NCI-H2107 (cell line): Measurements from ENCODE around the gene SCD5.
"Not testable (repeated sequence)": the region's sequence is repeated elsewhere in the genome, so short reads cannot be mapped to it uniquely, and the experiment has no call there.

Source experiments
- DNase-seq: peaks from one replicate; lab custom pipeline; 2025; lab: John Stamatoyannopoulos, UW

SCD5 gene

GRCh38 chr4:82798168-82799005 is at the start of gene SCD5:
Gene SCD5 (minus strand): TSS chr4:82798796. CDS start chr4:82798537, 259 bp downstream.
- no peak for DNase-seq

- no peak for DNase-seq
Measured at GRCh38 chr4:82842593-82842992, 44.0 kb upstream of the SCD5 start.

- DNase-seq, result no peak
Measured at GRCh38 chr4:82839624-82840023, 41.0 kb upstream of the SCD5 start.

- DNase-seq, result no peak
Measured at GRCh38 chr4:82833696-82834313, 35.2 kb upstream of the SCD5 start.

- not testable (repeated sequence) for DNase-seq
Measured at GRCh38 chr4:82833060-82833459, 34.5 kb upstream of the SCD5 start.

GRCh38 chr4:82825425-82825824 is 26.8 kb upstream of the SCD5 start:
- no peak for DNase-seq

GRCh38 chr4:82823062-82823461 is 24.5 kb upstream of the SCD5 start:
- DNase-seq, result no peak

- DNase-seq, result no peak
Measured at GRCh38 chr4:82820689-82821088, 22.1 kb upstream of the SCD5 start.

- no peak for DNase-seq
Measured at GRCh38 chr4:82818664-82819662, 20.4 kb upstream of the SCD5 start.

- DNase-seq, result not testable (repeated sequence)
Measured at GRCh38 chr4:82816874-82817273, 18.3 kb upstream of the SCD5 start.

- DNase-seq, result no peak
Measured at GRCh38 chr4:82814034-82814433, 15.4 kb upstream of the SCD5 start.

- no peak for DNase-seq
Measured at GRCh38 chr4:82811838-82812341, 13.3 kb upstream of the SCD5 start.

- no peak for DNase-seq
Measured at GRCh38 chr4:82811392-82811791, 12.8 kb upstream of the SCD5 start.

GRCh38 chr4:82810176-82810575 is 11.6 kb upstream of the SCD5 start:
- DNase-seq, result no peak

- no peak for DNase-seq
Measured at GRCh38 chr4:82809619-82810018, 11.0 kb upstream of the SCD5 start.

- no peak for DNase-seq
Measured at GRCh38 chr4:82803746-82804145, 5.2 kb upstream of the SCD5 start.

GRCh38 chr4:82802911-82803310 is 4.3 kb upstream of the SCD5 start:
- no peak for DNase-seq

- DNase-seq, result no peak
Measured at GRCh38 chr4:82801910-82802521, 3.4 kb upstream of the SCD5 start.

- peak; percentile 11 for DNase-seq
Measured at GRCh38 chr4:82799006-82799881, 648 bp upstream of the SCD5 start.

- no peak for DNase-seq
Measured at GRCh38 chr4:82797405-82798111, 1.0 kb downstream of the SCD5 start.
